OCI-LY7 (cell line): ENCODE data around the gene PRICKLE2. TPM values are rescaled to one million over a fixed set of nuclear protein-coding genes. Genes with fewer than 3 reads are reported as not detected.

Source experiments
- BruUV-seq: library from RNA; stranded (reverse); fragments of 400-500 nt; replicated peaks from 2 replicates; lab custom pipeline; 2021; lab: Mats Ljungman, UMichigan
- CTCF ChIA-PET: fragments of 300-600 bp; sonication (Branson Sonifier 250); formaldehyde crosslinking; loops from one replicate; lab custom pipeline; 2022; ENCODE audit warnings: antibody characterized with exemption; ENCODE audit not compliant: unreplicated experiment; lab: Charles Lee
- POLR2A ChIA-PET: fragments of 300-600 bp; sonication (Branson Sonifier 250); formaldehyde crosslinking; loops from one replicate; lab custom pipeline; 2022; ENCODE audit warnings: antibody characterized with exemption; lab: Charles Lee
- DNase-seq: peaks from one replicate; pipeline ENCODE4 v3.0.0-alpha.2; 2015; ENCODE audit warnings: low spot score
- H2AFZ ChIP-seq: fragments of 200-600 bp; sonication (generic), shearing (Covaris generic); 2 replicates; pipeline ENCODE4 v1.6.1; 2014; ENCODE audit warnings: mild to moderate bottlenecking, antibody characterized with exemption, low read length, moderate library complexity
- H3K27ac ChIP-seq: fragments of 200-600 bp; sonication (generic); 2 replicates; pipeline ENCODE4 v1.5.1; 2014; ENCODE audit warnings: mixed run types, low read depth, mild to moderate bottlenecking, moderate library complexity, low read length, inconsistent platforms; ENCODE audit not compliant: poor library complexity, severe bottlenecking
- H3K36me3 ChIP-seq: fragments of 200-600 bp; sonication (generic); 2 replicates; pipeline ENCODE4 v1.6.1; 2014; ENCODE audit warnings: mild to moderate bottlenecking, antibody characterized with exemption, low read length, moderate library complexity, mixed read lengths; ENCODE audit not compliant: insufficient read depth
- H3K4me1 ChIP-seq: fragments of 200-600 bp; sonication (generic); 2 replicates; pipeline ENCODE4 v1.5.1; 2014; ENCODE audit warnings: mild to moderate bottlenecking, low read length; ENCODE audit not compliant: insufficient read depth, poor library complexity, severe bottlenecking
- H3K4me2 ChIP-seq: fragments of 200-600 bp; sonication (generic); 2 replicates; pipeline ENCODE4 v1.6.1; 2014; ENCODE audit warnings: mild to moderate bottlenecking, low read length
- H3K4me3 ChIP-seq: fragments of 200-600 bp; sonication (generic); 2 replicates; pipeline ENCODE4 v1.5.1; 2014; ENCODE audit warnings: mild to moderate bottlenecking, low read depth, low read length; ENCODE audit not compliant: poor library complexity, severe bottlenecking
- H3K79me2 ChIP-seq: fragments of 200-600 bp; sonication (generic); 2 replicates; pipeline ENCODE4 v1.6.1; 2016; ENCODE audit warnings: low read depth, mild to moderate bottlenecking, low read length, moderate library complexity, mixed read lengths; ENCODE audit not compliant: insufficient read depth
- H3K9me2 ChIP-seq: fragments of 200-600 bp; sonication (generic); 2 replicates; pipeline ENCODE4 v1.6.1; 2016; ENCODE audit warnings: mild to moderate bottlenecking, low read length, mixed read lengths; ENCODE audit not compliant: insufficient read depth
- H3K9me3 ChIP-seq: fragments of 200-600 bp; sonication (generic); 2 replicates; pipeline ENCODE4 v1.6.1; 2014; ENCODE audit warnings: mild to moderate bottlenecking, mixed run types, low read length, mixed read lengths
- H4K20me1 ChIP-seq: fragments of 200-600 bp; sonication (generic); 2 replicates; pipeline ENCODE4 v1.6.1; 2014; ENCODE audit warnings: mild to moderate bottlenecking, antibody characterized with exemption, low read length, moderate library complexity, mixed read lengths; ENCODE audit not compliant: insufficient read depth
- CTCF ChIP-seq: fragments of 200-600 bp; sonication (generic); conservative IDR thresholded peaks from 2 replicates; pipeline ENCODE4 v1.5.1; 2014; ENCODE audit warnings: mild to moderate bottlenecking, antibody characterized with exemption, low read length, moderate library complexity, mixed read lengths
- EZH2phosphoT487 ChIP-seq: fragments of 200-600 bp; sonication (generic); IDR thresholded peaks from 2 replicates; pipeline ENCODE4 v1.6.1; 2018; ENCODE audit warnings: low read depth, borderline replicate concordance, mild to moderate bottlenecking, mixed run types, antibody characterized with exemption, low read length, moderate library complexity, mixed read lengths
- intact Hi-C: fragments of 100-400 bp; cut with micrococcal nuclease; formaldehyde crosslinking; loops from one replicate; pipeline ENCODE4 v1.10.0; 2022; ENCODE audit not compliant: unreplicated experiment
- total RNA-seq, 2 experiments: library from RNA; depleted of rRNA in 1 of 2; stranded (reverse); fragments of >200 nt in 1 of 2; shearing (Covaris generic) in 1 of 2; gene quantifications; 2 replicates each; pipeline ENCODE4 v1.2.3, GENCODE V29; 2014 to 2022

PRICKLE2 gene
- total RNA-seq, 2 experiments from 2014 or later: 2.0 to 3.9 TPM

GRCh38 chr3:64117483-64117882 is 107.8 kb downstream of the PRICKLE2 start:
- TF ChIP-seq EZH2phosphoT487 (no peak), CTCF (no peak)
- H4K20me1 ChIP-seq: no peaks in the 10 kb centered on the region
- DNase-seq: no peak
- CTCF ChIA-PET: no interaction called here
- POLR2A ChIA-PET: interaction anchor here (1.6 kb wide), 1 partner anchor 9 kb away, joined by 4 read pairs; no protein-coding TSS in a partner anchor
- H3K27ac ChIP-seq: no peak overlapping the region
- H3K9me2 ChIP-seq: no peaks in the 10 kb centered on the region
- no peaks in the 10 kb centered on the region for H3K36me3 ChIP-seq
- no peak overlapping the region for H3K4me3 ChIP-seq
- no peaks in the 10 kb centered on the region for H3K9me3 ChIP-seq
- no TSS peak for BruUV-seq
- no peak overlapping the region for H2AFZ ChIP-seq
- H3K79me2 ChIP-seq: no peaks in the 10 kb centered on the region
- intact Hi-C loops: no loop called here
- H3K4me1 ChIP-seq: no peaks in the 10 kb centered on the region
- H3K4me2 ChIP-seq: no peak overlapping the region

- intact Hi-C loops: no loop called here
- Histone ChIP-seq H4K20me1 (no peaks in the 10 kb centered on the region), H3K79me2 (no peaks in the 10 kb centered on the region), H3K27ac (no peak overlapping the region), H3K36me3 (no peaks in the 10 kb centered on the region), H3K9me2 (no peaks in the 10 kb centered on the region), H3K4me1 (no peaks in the 10 kb centered on the region), H3K9me3 (no peaks in the 10 kb centered on the region), H3K4me2 (no peak overlapping the region), H2AFZ (no peak overlapping the region), H3K4me3 (no peak overlapping the region)
- ChIA-PET POLR2A (interaction anchor here (0.6 to 1.1 kb wide), 5 partner anchors 9 to 298 kb away, joined by 3 to 4 read pairs (median 4); no protein-coding TSS in a partner anchor), CTCF (no interaction called here)
- no peak for TF ChIP-seq CTCF
- TF ChIP-seq EZH2phosphoT487: no peak
- DNase-seq: no peak
- no TSS peak for BruUV-seq
Observed at GRCh38 chr3:64114651-64115050, 110.6 kb downstream of the PRICKLE2 start.

GRCh38 chr3:64111872-64112271 is 113.4 kb downstream of the PRICKLE2 start:
- ChIA-PET POLR2A (no interaction called here), CTCF (no interaction called here)
- H3K9me2 ChIP-seq: no peaks in the 10 kb centered on the region
- H3K79me2 ChIP-seq: no peaks in the 10 kb centered on the region
- H4K20me1 ChIP-seq: no peaks in the 10 kb centered on the region
- no peak overlapping the region for H3K27ac ChIP-seq
- H2AFZ ChIP-seq: no peak overlapping the region
- no peak for DNase-seq
- H3K4me1 ChIP-seq: no peaks in the 10 kb centered on the region
- H3K36me3 ChIP-seq: no peaks in the 10 kb centered on the region
- intact Hi-C loops: no loop called here
- H3K9me3 ChIP-seq: no peaks in the 10 kb centered on the region
- TF ChIP-seq CTCF (no peak), EZH2phosphoT487 (no peak)
- no TSS peak for BruUV-seq
- no peak overlapping the region for H3K4me3 ChIP-seq
- H3K4me2 ChIP-seq: no peak overlapping the region
